Islet of Langerhans (tissue), 1 donor: ENCODE measurements around the gene CCDC92.
"Not testable (repeated sequence)": the region's sequence is repeated elsewhere in the genome, so short reads cannot be mapped to it uniquely, and the experiment has no call there.

Experiments
- FAIRE-seq: peaks from one replicate; lab custom pipeline; 2011; peaks lifted over from hg19 to GRCh38; lab: Jason Lieb, UNC

Gene CCDC92

GRCh38 chr12:123948796-123949769 is 23.5 kb downstream of the CCDC92 start:
- no peak for FAIRE-seq

- no peak for FAIRE-seq
Observed at GRCh38 chr12:123948401-123948795, 24.2 kb downstream of the CCDC92 start.

GRCh38 chr12:123947531-123947930 is 25.1 kb downstream of the CCDC92 start:
- FAIRE-seq = not testable (repeated sequence)

- not testable (repeated sequence) for FAIRE-seq
Observed at GRCh38 chr12:123946516-123947505, 25.8 kb downstream of the CCDC92 start.

- FAIRE-seq = no peak
Observed at GRCh38 chr12:123946152-123946515, 26.5 kb downstream of the CCDC92 start.

- no peak for FAIRE-seq
Observed at GRCh38 chr12:123945287-123946151, 27.1 kb downstream of the CCDC92 start.

GRCh38 chr12:123944696-123945095 is 27.9 kb downstream of the CCDC92 start:
- FAIRE-seq = no peak

- FAIRE-seq = no peak
Observed at GRCh38 chr12:123943816-123944215, 28.8 kb downstream of the CCDC92 start.

GRCh38 chr12:123942911-123943648 is 29.6 kb downstream of the CCDC92 start:
- FAIRE-seq = no peak

GRCh38 chr12:123942238-123942653 is 30.4 kb downstream of the CCDC92 start:
- no peak for FAIRE-seq

- no peak for FAIRE-seq
Observed at GRCh38 chr12:123941624-123942237, 30.9 kb downstream of the CCDC92 start.

- FAIRE-seq = no peak
Observed at GRCh38 chr12:123941000-123941399, 31.6 kb downstream of the CCDC92 start.

GRCh38 chr12:123940627-123940966 is 32.0 kb downstream of the CCDC92 start:
- FAIRE-seq = no peak

GRCh38 chr12:123939716-123940626 is 32.7 kb downstream of the CCDC92 start:
- FAIRE-seq = no peak

GRCh38 chr12:123938679-123939480 is 33.8 kb downstream of the CCDC92 start:
- no peak for FAIRE-seq

- FAIRE-seq = no peak
Observed at GRCh38 chr12:123937707-123938591, 34.7 kb downstream of the CCDC92 start.

GRCh38 chr12:123936956-123937706 is 35.5 kb downstream of the CCDC92 start:
- no peak for FAIRE-seq
